GM21381 (cell line): ENCODE measurements around the gene PRKCB.
"Not testable (repeated sequence)": the region's sequence is repeated elsewhere in the genome, so short reads cannot be mapped to it uniquely, and the experiment has no call there.

Source experiments
- ATAC-seq: cut with Tn5 transposase; IDR thresholded peaks from one replicate; pipeline ENCODE4 v1.9.1; 2021; ENCODE audit warnings: mild to moderate bottlenecking, moderate library complexity; ENCODE audit not compliant: unreplicated experiment

The PRKCB gene

GRCh38 chr16:24075931-24076716 is 240.3 kb downstream of the PRKCB start:
- peak; percentile 52 for ATAC-seq

GRCh38 chr16:24077292-24077691 is 241.5 kb downstream of the PRKCB start:
- no peak for ATAC-seq

DNA sequence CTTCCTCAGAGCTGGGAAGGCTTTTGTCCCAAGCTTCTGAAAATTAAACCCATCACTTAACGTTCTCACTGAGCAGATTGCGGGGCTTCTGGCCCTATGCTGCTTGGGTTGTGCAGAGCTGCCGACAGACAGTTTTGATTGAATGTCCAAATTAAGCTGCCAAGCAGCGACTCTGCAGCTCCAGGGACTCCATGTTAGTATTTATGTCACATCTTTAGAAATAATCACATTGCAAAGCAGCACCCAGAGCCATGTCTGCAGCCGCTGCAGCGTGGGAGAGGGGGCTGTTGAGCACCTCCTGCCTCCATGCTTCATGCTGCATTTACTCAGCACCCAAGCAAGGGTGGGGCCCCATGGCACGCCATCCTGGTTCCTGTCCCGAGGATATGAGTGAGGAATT is 242.2 kb downstream of the PRKCB start:
- ATAC-seq, result no peak

DNA sequence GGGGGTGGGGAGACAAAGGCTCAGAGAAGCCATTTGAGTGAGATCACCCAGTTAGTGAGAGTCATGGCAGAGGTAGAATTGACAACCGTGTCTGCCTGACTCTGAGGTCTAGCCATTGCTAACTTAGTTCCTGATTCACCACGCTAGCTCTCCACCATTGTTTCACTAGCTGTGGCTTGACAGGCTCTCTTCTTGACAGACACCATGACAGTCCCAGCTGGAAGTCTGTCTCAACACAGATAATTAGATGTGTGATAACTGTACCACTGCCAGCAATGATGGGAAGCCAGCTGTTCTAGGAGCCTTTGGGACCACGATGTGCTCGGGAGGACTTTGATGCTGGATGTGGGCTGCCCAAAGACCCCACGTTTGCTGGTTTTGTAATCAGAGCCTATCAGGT is 249.9 kb downstream of the PRKCB start:
- no peak for ATAC-seq

GRCh38 chr16:24087891-24088410 is 252.2 kb downstream of the PRKCB start:
- no peak for ATAC-seq

DNA sequence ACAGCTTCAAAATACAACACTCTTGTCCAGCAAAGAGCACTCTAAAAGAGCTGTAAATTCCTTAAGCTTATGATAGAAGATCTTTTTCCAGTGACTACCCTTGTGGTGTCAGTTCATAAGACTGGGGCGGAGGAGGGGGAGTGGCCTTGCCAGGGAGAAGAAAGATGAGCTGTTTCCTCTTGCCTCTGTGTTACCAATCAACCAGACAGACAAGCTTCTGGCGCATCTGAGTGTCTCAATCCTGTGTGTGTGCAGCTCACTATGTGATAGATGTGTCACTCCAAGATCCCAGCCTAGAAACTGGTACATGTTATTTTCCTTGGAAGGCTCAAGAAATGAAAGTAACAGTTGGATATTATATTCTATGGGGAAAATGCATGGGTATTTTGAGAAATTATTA is 253.0 kb downstream of the PRKCB start:
- ATAC-seq, result no peak

DNA sequence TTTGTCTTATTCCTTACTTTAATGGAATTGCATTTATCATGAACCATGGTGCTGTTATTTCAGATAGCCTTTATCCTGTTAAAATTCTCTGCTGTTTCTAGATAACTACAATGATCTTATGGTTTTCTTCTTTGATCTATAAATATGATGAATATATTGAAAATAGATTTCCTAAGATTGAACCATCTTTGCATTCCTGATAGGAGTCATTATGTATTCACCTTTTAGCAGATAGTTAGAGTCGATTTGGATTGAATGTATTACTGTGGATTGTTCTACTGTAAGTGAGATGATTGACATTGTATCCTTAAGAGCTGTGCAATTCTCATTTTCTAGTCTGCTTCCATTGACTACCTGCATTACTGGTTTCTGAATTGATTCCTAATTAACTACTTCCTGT is 255.3 kb downstream of the PRKCB start:
- ATAC-seq, result no peak

DNA sequence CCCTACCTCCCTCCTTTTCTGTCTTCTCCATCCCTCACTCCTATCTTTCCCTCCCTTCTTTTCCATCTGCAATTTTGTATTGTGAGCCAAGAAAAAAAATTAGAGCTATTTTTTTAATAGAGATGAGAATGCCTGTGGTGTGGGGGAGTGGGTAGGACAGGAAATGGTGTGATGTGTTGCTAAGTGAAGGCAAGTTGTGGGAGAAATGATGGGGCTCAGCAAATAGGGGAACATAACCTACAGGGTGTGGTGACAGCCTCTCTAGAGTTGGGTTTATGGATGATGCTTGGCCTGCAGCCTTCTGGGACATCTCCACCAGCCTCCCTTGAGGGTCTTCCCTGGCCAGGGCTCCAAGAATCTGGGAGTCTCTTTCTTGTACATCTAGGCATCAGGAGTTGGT is 257.3 kb downstream of the PRKCB start:
- no peak for ATAC-seq

DNA sequence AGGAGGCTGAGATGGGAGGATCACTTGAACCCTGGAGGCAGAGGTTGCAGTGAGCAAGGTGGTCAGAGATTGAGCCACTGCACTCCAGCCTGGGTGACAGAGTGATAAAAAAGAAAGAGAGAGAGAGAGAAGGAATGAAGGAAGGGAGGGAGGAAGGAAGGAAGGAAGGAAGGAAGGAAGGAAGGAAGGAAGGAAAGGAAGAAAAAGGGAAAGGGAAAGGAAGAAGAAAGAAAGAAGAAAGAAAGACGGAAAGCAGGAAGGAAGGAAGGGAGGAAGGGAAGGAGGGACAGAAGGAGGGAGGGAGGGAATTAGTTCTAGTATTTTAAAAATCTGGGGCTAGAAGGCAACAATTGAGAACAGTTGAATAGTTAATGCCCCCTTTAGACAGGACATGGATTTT is 258.9 kb downstream of the PRKCB start:
- ATAC-seq, result no peak

GRCh38 chr16:24098896-24099295 is 263.1 kb downstream of the PRKCB start:
- ATAC-seq, result no peak

DNA sequence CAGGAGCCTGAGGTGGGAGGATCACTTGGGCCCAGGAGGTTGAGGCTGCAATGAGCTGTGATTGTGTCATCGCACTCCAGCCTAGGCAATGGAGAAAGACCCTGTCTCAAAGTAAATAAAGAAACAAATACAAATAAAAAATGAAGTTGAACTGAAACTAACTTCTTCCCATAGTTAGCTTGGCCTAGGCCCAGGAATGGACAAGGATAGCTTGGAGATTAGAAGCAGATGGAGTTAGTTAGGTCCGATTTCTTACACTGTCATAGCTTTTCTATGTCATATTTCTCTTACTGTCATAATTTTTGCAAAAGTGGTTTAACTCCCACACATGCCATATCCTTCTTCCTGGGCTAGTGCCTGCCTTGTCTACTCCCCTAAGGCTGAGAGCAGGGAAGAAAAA is 265.6 kb downstream of the PRKCB start:
- ATAC-seq, result no peak

DNA sequence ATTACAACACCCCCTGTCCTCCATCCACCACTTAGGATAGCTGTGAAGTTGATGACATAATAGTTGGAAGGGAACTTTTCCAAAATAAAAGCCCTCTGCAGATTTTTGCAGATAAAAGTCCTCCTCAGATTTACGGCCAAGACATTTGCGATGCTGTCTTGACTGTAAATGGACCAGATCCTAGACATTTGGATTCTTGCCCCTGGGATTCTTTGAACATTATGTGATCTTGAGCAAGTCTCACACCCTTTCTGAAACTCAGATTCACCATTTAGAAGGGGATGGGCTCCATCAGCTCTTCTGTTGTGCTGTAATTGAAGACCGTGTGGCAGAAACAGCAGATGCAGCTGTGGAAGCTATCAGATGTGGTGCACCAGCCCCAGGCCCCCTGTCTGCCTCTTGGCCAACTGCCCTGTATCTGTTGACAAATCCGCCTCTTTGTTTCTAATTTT is 266.5 kb downstream of the PRKCB start:
- no peak for ATAC-seq

DNA sequence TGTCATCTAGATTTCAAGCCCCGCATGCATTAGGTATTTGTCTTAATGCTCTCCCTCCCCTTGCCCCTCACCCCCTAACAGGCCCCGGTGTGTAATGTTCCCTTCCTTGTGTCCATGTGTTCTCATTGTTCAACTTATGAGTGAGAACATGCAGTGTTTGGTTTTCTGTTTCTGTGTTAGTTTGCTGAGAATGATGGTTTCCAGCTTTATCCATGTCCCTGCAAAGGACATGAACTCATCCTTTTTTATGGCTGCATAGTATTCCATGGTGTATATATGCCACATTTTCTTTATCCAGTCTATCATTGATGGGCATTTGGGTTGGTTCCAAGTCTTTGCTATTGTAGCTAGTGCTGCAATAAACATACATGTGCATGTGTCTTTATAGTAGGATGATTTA is 269.7 kb downstream of the PRKCB start:
- ATAC-seq, result not testable (repeated sequence)

GRCh38 chr16:24108090-24108489 is 272.3 kb downstream of the PRKCB start:
- ATAC-seq, result not testable (repeated sequence)

DNA sequence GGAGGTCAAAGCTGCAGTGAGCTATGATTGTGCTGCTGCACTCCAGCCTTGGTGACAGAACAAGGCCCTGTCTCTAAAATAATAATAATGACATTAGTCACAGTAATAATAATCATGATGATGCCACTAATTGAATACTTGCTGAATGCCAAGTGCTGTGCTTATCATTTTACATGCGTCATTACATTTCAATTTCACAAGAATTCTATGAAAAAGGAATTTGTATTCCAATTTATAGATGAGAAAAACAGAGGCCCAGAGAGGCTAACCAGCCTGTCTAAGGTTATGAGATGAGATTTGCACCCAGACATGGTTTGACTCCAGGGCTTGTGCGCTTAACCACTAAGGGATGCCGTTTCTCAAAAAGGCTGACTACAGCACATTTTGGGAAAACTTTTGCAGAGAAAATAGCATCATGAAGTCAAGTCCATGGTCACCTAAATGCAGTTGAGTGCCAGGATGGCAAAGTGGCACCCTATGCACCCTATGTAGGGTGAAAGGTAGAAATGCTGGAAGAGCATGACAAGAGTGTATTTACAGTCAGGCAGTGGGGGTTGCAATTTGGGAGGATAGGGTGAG is 276.0 kb downstream of the PRKCB start:
- no peak for ATAC-seq

DNA sequence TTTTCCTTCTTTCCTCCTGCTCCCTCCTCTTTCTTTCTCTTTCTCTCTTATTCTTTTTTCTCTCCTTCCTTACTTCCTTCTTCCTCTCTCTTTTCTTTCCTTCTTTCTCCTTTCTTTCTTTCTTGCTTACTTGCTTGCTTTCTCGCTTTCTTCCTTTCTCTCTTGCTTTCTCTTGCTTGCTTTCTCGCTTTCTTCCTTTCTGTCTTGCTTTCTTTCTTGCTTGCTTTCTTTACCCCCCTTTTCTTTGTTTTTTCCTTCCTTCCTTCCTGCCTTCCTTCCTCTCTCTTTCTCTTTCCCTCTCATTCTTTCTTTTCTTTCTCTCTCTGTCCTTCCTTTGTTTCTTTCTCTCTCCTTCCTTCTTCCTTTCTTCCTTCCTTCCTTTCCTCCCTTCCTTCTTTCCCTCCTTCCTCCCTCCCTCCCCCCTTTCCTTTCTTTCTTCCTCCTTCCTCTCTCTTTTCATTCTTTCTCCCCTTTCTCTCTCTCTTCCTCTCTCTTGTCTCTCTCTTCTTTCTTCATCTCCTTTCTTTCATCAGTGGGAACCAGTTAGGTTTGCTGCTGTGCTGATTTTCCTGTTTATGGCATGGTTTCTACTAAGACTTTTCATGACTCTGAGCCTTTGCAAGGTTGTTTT is 277.4 kb downstream of the PRKCB start:
- no peak for ATAC-seq

GRCh38 chr16:24114876-24115275 is 279.1 kb downstream of the PRKCB start:
- ATAC-seq, result no peak

DNA sequence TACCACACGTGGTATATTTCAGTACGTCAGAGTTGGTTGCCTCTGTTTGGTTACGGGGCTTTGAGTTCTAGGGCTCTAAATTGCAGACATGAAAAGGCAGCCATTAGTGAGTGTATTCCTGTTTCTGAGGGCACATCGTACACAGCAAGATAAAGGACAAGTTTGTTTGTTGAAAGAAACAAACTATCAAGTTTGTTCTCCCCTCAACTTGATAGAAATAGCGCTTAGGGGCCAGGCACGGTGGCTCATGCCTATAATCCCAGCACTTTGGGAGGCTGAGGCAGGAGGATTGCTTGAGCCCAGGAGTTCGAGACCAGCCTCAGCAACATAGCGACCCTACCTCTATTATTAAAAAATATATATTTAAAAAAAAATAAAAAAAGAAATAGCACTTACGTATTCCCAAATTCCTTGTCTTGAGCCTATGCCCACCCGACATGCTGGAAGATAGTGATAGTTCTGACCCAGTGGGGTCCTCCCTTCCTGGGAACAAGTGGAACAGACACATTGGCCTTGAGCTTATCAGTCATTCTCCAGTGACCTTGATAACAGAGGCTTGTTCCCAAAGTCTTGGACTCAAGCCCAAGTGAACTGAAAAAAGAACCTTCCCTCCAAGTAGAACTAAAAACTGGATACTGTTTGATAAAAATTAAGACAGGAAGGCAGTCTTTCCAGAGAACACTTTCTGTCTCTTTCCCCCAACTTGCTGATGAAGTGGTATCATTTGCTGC is 280.4 kb downstream of the PRKCB start:
- ATAC-seq, result no peak

DNA sequence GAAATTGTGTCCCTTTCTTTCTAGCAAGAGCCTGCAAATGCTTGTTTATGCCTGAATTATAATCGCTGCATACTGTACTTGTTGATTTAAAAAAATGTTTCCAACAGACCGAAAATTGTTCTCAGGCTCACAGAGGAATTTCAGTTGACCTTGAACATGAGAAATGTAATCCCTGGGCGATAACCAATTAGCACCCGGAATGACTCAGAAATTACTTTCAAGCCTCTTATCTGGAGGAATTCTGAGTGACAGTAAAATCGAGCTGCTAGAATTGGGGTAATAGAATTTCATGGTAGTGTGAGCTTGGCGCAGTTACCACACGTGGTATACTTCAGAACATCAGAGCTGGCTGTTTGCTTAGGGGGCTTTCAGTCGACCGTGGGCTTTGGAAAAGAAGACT is 281.2 kb downstream of the PRKCB start:
- ATAC-seq, result no peak

GRCh38 chr16:24117680-24118079 is 281.9 kb downstream of the PRKCB start:
- no peak for ATAC-seq

DNA sequence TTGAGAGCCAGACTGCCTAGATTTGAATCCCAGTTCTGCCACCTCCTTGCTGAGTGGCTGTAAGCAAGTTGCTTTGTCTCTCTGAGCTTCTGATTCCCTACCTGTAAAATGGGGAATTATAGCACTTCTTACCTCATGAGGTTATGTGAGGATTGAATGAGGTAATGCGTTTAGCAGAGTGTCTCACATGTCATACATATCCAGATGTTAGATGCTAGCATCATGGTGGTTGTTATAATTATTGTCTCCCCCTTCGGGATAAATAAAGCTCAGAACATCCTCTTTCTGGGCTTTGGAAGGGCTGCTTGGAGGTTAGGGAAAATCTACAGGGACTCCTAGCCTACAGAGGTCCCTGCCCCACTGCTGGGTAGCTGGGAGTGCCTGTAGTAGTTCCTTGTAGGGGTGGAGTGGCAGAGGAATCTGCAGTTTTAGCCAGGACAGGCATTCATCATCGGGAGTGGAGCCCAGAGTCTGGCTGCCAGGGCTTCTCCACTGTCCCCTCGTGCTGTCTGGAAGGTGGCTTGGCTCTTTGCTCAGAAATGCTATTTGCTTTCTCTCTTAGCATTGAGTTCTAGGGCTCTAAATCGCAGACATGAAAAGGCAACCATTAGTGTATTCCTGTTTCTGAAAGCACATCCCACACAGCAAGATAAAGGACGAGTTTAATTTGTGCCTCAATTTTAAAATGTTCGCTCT is 282.5 kb downstream of the PRKCB start:
- ATAC-seq, result no peak
